HEK293 (cell line): ENCODE data around the gene CDC42EP1.

Experiments used
- KLF10 ChIP-seq: fragments of 450-650 bp; IDR thresholded peaks from 2 replicates; pipeline ENCODE4 v1.5.1; 2018; ENCODE audit warnings: missing biosample characterization, mild to moderate bottlenecking, missing genetic modification characterization
- KLF16 ChIP-seq: fragments of 450-650 bp; formaldehyde crosslinking; IDR thresholded peaks from 2 replicates; pipeline ENCODE4 v1.5.1; 2017; ENCODE audit warnings: missing biosample characterization, missing genetic modification characterization
- PBX3 ChIP-seq: sonication (generic); formaldehyde crosslinking; IDR thresholded peaks from 2 replicates; pipeline ENCODE4 v1.8.1; 2022; ENCODE audit warnings: mild to moderate bottlenecking, moderate library complexity, missing genetic modification reagents
- SCRT2 ChIP-seq: fragments of 450-650 bp; formaldehyde crosslinking; IDR thresholded peaks from 2 replicates; pipeline ENCODE4 v1.5.1; 2016; ENCODE audit warnings: missing biosample characterization, missing genetic modification characterization
- SP7 ChIP-seq: fragments of 450-650 bp; formaldehyde crosslinking; IDR thresholded peaks from 2 replicates; pipeline ENCODE4 v1.5.1; 2016; ENCODE audit warnings: missing biosample characterization, missing genetic modification characterization
- TRIM28 ChIP-seq: IDR thresholded peaks from 2 replicates; pipeline ENCODE4 v1.6.1; 2011; ENCODE audit warnings: low read length, control low read depth, borderline replicate concordance
- WT1 ChIP-seq: fragments of 450-650 bp; formaldehyde crosslinking; IDR thresholded peaks from 2 replicates; pipeline ENCODE4 v1.5.1; 2016; ENCODE audit warnings: missing biosample characterization, missing genetic modification characterization
- YY2 ChIP-seq: fragments of 450-650 bp; formaldehyde crosslinking; IDR thresholded peaks from 2 replicates; pipeline ENCODE4 v1.5.1; 2016; ENCODE audit warnings: missing biosample characterization, missing genetic modification characterization
- ZBTB10 ChIP-seq: fragments of 450-650 bp; formaldehyde crosslinking; IDR thresholded peaks from 2 replicates; pipeline ENCODE4 v1.5.1; 2016; ENCODE audit warnings: missing biosample characterization, missing genetic modification characterization
- ZBTB11 ChIP-seq: fragments of 450-650 bp; formaldehyde crosslinking; conservative IDR thresholded peaks from 2 replicates; pipeline ENCODE4 v1.5.1; 2016; ENCODE audit warnings: low read depth, missing biosample characterization, missing genetic modification characterization
- ZEB2 ChIP-seq: fragments of 450-650 bp; formaldehyde crosslinking; IDR thresholded peaks from 2 replicates; pipeline ENCODE4 v1.5.1; 2016; ENCODE audit warnings: missing biosample characterization, missing genetic modification characterization
- ZFP37 ChIP-seq: fragments of 450-650 bp; formaldehyde crosslinking; IDR thresholded peaks from 2 replicates; pipeline ENCODE4 v1.5.1; 2016; ENCODE audit warnings: missing biosample characterization, missing genetic modification characterization
- ZNF140 ChIP-seq: fragments of 450-650 bp; formaldehyde crosslinking; IDR thresholded peaks from 2 replicates; pipeline ENCODE4 v1.5.1; 2016; ENCODE audit warnings: missing biosample characterization, missing genetic modification characterization
- ZNF18 ChIP-seq: fragments of 450-650 bp; formaldehyde crosslinking; IDR thresholded peaks from 2 replicates; pipeline ENCODE4 v1.5.1; 2016; ENCODE audit warnings: missing biosample characterization, missing genetic modification characterization
- ZNF2 ChIP-seq: fragments of 450-650 bp; formaldehyde crosslinking; IDR thresholded peaks from 2 replicates; pipeline ENCODE4 v1.5.1; 2016; ENCODE audit warnings: missing biosample characterization, missing genetic modification characterization
- ZNF239 ChIP-seq: fragments of 450-650 bp; formaldehyde crosslinking; IDR thresholded peaks from 2 replicates; pipeline ENCODE4 v1.5.1; 2016; ENCODE audit warnings: missing biosample characterization, missing genetic modification characterization
- ZNF248 ChIP-seq: fragments of 450-650 bp; formaldehyde crosslinking; IDR thresholded peaks from 2 replicates; pipeline ENCODE4 v1.5.1; 2017; ENCODE audit warnings: missing biosample characterization, missing genetic modification characterization
- ZNF324 ChIP-seq: fragments of 450-650 bp; formaldehyde crosslinking; IDR thresholded peaks from 2 replicates; pipeline ENCODE4 v1.5.1; 2016; ENCODE audit warnings: missing biosample characterization, missing genetic modification characterization
- ZNF335 ChIP-seq: fragments of 450-650 bp; formaldehyde crosslinking; conservative IDR thresholded peaks from 2 replicates; pipeline ENCODE4 v1.5.1; 2016; ENCODE audit warnings: missing biosample characterization, missing genetic modification characterization
- ZNF341 ChIP-seq: fragments of 450-650 bp; formaldehyde crosslinking; IDR thresholded peaks from 2 replicates; pipeline ENCODE4; 2016; ENCODE audit warnings: low read depth, missing biosample characterization, missing genetic modification characterization
- ZNF501 ChIP-seq: fragments of 450-650 bp; formaldehyde crosslinking; IDR thresholded peaks from 2 replicates; pipeline ENCODE4 v1.5.1; 2016; ENCODE audit warnings: missing biosample characterization, missing genetic modification characterization
- ZNF558 ChIP-seq: fragments of 450-650 bp; formaldehyde crosslinking; IDR thresholded peaks from 2 replicates; pipeline ENCODE4 v1.5.1; 2016; ENCODE audit warnings: missing biosample characterization, missing genetic modification characterization
- ZNF561 ChIP-seq: fragments of 450-650 bp; IDR thresholded peaks from 2 replicates; pipeline ENCODE4 v1.5.1; 2018; ENCODE audit warnings: missing biosample characterization, missing genetic modification characterization, borderline replicate concordance
- ZNF571 ChIP-seq: fragments of 450-650 bp; formaldehyde crosslinking; IDR thresholded peaks from 2 replicates; pipeline ENCODE4 v1.5.0; 2017; ENCODE audit warnings: missing biosample characterization, missing genetic modification characterization
- ZNF580 ChIP-seq: fragments of 450-650 bp; formaldehyde crosslinking; IDR thresholded peaks from 2 replicates; pipeline ENCODE4 v1.5.1; 2016; ENCODE audit warnings: missing biosample characterization, missing genetic modification characterization
- ZNF610 ChIP-seq: fragments of 450-650 bp; formaldehyde crosslinking; IDR thresholded peaks from 2 replicates; pipeline ENCODE4 v1.5.1; 2016; ENCODE audit warnings: missing biosample characterization, missing genetic modification characterization, borderline replicate concordance
- ZNF624 ChIP-seq: fragments of 450-650 bp; formaldehyde crosslinking; IDR thresholded peaks from 2 replicates; pipeline ENCODE4 v1.5.1; 2017; ENCODE audit warnings: missing biosample characterization, missing genetic modification characterization
- ZNF629 ChIP-seq: fragments of 450-650 bp; formaldehyde crosslinking; IDR thresholded peaks from 2 replicates; pipeline ENCODE4 v1.5.1; 2017; ENCODE audit warnings: missing biosample characterization, missing genetic modification characterization
- ZNF660 ChIP-seq: fragments of 450-650 bp; IDR thresholded peaks from 2 replicates; pipeline ENCODE4 v1.5.1; 2018; ENCODE audit warnings: missing biosample characterization, mild to moderate bottlenecking, missing genetic modification characterization
- ZSCAN4 ChIP-seq: fragments of 450-650 bp; formaldehyde crosslinking; IDR thresholded peaks from 2 replicates; pipeline ENCODE4 v1.5.1; 2017; ENCODE audit warnings: missing biosample characterization, missing genetic modification characterization
- ZXDB ChIP-seq: fragments of 450-650 bp; formaldehyde crosslinking; IDR thresholded peaks from 2 replicates; pipeline ENCODE4 v1.5.1; 2016; ENCODE audit warnings: missing biosample characterization, missing genetic modification characterization

CDC42EP1 gene

GRCh38 chr22:37559901-37560607 is at the start of gene CDC42EP1 (continued):
- TF ChIP-seq PBX3 (CRISPR knock-in tag) (0 out of 2 replicates have a peak, but pooled peaks have one; percentile 64), WT1 (peak; percentile 38; the same call in 1 of the 2 replicates), KLF16 (tag by site-specific recombination) (peak; percentile 35; the same call in 1 of the 2 replicates), ZBTB10 (peak; percentile 71), ZNF561 (tag by site-specific recombination) (no peak), ZNF335 (tag by site-specific recombination) (peak; percentile 36), KLF10 (tag by site-specific recombination) (0 out of 2 replicates have a peak, but pooled peaks have one; percentile 26), ZNF341 (tag by site-specific recombination) (peak; percentile 44; the same call in 1 of the 2 replicates), ZFP37 (tag by site-specific recombination) (no peak), ZNF571 (tag by site-specific recombination) (no peak), SP7 (tag by site-specific recombination) (peak; percentile 42; the same call in 1 of the 2 replicates), ZEB2 (tag by site-specific recombination) (peak; percentile 58; the same call in 1 of the 2 replicates), YY2 (tag by site-specific recombination) (no peak), ZNF580 (tag by site-specific recombination) (no peak), SCRT2 (no peak), TRIM28 (no peak), ZNF624 (tag by site-specific recombination) (no peak), ZNF248 (no peak), ZSCAN4 (tag by site-specific recombination) (no peak), ZNF660 (peak; percentile 17; the same call in 1 of the 2 replicates), ZXDB (tag by site-specific recombination) (0 out of 2 replicates have a peak, but pooled peaks have one; percentile 23), ZNF18 (tag by site-specific recombination) (no peak), ZNF558 (tag by site-specific recombination) (no peak), ZNF629 (tag by site-specific recombination) (peak; percentile 12; the same call in 1 of the 2 replicates), ZNF324 (tag by site-specific recombination) (no peak), ZNF610 (tag by site-specific recombination) (0 out of 2 replicates have a peak, but pooled peaks have one; percentile 20), ZNF501 (0 out of 2 replicates have a peak, but pooled peaks have one; percentile 21), ZNF2 (peak; percentile 56; the same call in 1 of the 2 replicates), ZNF239 (tag by site-specific recombination) (no peak), ZNF140 (tag by site-specific recombination) (no peak), ZBTB11 (tag by site-specific recombination) (no peak)
